ENCODE results near the gene SLC6A3.
"Not testable (repeated sequence)": the region's sequence is repeated elsewhere in the genome, so short reads cannot be mapped to it uniquely, and the experiment has no call there.

SLC6A3 gene

DNA sequence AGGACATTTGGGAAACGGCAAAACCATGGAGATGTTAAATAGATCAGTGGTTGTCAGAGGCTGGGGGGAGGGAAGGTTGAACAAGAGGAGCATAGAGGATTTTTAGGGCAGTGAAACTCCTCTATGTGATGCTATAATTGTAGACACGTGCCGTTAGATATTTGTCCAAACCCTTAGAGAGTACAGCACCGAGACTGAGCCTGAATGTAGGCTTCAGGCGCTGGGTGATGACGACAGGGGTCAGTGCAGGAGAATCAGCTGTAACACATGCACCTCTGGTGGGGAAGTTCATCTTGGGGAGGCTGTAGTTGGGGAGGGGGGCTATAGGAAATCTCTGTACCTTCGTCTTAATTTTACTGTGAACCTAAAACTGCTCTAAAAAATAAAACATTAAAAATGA, 78.1 kb downstream of the SLC6A3 start:
- no peak for DNase-seq

DNA sequence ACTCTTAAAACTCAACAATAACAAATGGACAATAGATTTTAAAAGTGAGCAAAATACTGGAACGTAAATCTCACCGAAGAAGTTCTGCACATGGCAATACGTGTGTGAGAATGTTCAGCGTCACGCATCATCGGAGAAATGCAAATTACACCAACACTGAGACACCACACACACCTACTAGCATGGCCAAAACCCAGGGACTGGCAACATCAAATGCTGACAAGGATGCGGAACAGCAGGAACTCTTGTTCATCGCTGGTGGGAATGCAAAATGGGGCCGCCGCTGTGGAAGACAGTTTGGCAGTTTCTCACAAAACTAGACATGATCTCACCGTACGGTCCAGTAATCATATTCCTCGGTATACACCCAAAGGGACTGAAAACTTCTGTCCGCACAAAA, 78.7 kb downstream of the SLC6A3 start:
- no peak for DNase-seq

GRCh38 chr5:1364211-1364610, 81.0 kb downstream of the SLC6A3 start:
- DNase-seq, result no peak

DNA sequence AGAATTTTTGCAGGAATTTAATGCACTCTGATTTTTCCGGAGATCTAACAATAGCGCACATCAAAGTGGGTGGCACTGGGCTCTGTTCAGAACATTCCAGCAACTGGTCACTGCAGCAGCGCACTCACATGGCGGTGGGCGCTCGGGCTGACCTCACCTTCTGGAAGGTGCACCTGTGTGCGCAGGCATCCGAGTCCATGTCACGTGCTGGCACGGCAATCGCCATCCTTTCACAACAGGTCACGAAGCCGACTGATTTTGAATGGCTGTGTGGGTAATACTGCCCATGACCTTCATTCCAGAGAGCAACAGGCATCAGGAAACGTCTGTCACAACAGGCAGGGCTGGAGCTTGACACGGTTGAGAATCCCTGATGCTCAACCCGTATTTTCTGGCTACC, 81.7 kb downstream of the SLC6A3 start:
- DNase-seq, result no peak

DNA sequence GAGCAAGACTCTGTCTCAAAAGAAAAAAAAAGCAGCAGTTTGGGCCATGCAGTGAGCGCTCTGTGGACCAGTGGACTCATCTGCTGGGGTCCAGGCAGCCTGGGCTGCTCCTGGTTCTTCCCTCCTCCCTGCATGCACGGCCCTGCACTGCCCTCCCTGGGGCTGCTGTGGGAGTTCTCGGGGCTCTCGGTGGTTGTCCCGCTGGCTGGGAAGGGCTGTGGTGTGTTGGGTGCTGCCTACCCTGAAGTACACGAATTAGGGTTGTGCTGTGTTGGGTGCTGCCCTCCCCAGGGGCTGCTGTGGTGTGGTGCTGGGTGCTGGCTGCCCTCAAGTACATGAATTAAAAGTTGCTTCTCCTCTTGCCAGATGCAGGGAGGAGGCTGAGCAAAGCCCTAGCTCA, 82.1 kb downstream of the SLC6A3 start:
- no peak for DNase-seq

DNA sequence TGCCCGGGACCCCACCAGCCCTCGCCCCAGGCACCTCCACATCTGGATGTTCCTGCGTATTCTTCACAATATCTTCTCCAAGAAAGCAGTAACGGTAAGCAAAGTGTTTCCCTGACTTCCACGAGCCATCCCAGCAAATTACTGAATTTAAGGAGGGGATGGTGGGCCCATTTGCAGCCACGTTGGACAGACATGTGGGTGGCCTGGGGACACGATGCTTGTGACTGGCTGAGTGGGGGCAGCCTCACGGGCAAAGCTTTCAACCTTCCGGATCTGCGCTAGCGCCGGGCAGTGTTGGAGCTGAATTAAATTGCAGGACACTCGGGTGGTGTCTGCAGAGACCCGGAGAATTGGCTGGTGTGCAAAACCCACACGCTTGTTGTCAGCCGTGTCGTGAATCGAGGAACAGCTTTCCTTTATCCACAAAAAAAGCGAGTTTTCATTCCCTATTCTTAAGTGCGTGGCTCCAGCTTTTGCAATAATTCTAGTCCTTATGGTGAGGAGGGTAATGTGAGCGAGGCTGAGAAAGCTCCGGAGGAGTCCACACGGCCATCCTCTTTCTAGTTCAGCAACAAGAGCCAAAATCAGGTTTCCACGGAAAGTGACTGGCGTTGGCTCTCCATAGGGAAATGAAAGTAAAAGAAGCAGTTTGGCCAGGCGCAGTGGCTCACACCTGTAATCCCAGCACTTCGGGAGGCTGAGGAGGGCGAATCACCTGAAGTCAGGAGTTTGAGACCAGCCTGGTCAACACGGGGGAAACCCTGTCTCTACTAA, 82.8 kb downstream of the SLC6A3 start:
- DNase-seq, result no peak

GRCh38 chr5:1360861-1361260, 84.4 kb downstream of the SLC6A3 start:
- DNase-seq, result no peak

- not testable (repeated sequence) for DNase-seq
These were observed 84.9 kb downstream of the SLC6A3 start for GRCh38 chr5:1360367-1360766.

DNA sequence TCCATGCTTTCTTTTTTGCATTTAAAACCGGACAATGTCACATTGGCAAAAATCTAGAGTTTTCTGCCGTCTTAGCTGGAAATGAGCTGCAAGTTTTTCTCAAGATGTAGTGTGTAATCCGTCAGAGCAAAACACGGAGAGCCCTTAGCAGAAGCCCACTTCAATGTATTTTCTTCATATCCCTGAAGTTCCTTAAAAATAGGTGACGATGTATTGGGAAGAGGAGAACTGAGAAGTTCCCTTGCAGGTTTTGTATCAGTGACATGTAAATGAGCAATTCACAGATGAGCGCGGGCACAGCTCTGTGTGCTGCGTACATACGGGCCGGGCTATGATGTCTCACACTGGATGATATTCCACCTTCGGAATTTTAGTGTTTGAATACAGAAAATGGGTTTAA, 85.5 kb downstream of the SLC6A3 start:
- no peak for DNase-seq

GRCh38 chr5:1359031-1359645, 86.1 kb downstream of the SLC6A3 start:
- no peak for DNase-seq

DNA sequence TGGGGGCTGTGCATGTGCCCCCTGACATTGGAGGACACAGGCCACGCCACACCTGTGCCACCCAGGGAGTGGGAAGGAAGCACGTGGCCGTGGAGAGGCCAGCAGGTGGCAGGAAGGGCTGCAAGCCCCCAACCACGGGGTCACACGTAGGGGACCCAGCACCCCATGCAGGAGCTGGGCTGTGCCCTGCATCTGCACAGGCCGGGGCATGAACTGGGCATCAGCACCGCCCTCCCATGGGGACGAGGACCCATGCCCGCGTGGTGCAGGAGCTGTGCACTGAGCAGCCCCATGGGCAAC, 86.6 kb downstream of the SLC6A3 start:
- DNase-seq, result no peak

- no peak for DNase-seq
These were observed 87.1 kb downstream of the SLC6A3 start for GRCh38 chr5:1357946-1358725.

DNA sequence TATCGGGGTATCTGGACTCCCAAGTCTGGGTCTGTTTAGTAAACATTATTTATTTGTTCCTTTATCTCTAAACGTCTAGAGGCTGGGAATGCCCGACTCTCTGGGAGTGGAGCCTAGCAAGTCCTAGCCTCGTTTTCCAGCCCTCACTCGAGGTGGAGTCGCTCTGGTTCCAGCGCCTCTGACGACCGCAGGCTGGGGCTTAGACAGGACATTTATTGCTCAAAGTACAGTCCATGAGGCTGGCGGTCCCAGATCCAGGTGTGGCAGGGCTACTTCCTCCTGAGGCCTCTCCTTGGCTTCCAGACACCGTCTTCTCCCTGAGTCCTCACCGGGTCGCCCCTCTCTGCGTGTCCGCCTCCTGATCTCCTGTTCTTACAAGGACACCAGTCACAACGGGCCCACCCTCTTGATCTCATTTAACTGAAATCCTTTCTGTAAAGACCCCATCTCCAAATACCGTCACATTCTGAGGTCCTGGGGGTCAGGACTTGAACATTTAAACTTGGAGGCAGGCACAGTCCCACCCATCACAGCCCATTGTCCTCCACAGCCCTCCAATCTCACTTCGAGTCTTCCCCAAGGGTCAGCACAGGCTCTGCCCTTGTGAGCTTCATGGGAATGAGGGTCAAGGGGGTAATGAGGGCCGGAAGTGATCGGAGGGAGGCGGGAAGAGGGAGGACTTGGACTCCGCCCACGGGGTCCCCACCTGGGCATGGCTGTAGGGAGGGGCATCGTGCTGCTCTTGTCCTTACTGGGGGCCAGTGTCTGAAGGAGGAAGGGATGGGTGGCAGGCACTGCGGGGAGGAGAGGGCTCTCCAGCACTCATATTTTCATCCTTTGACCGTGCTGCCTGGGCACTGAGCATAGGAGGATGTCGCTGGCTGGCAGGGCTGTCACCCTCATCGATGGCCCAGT, 88.1 kb downstream of the SLC6A3 start:
- DNase-seq, result no peak

DNA sequence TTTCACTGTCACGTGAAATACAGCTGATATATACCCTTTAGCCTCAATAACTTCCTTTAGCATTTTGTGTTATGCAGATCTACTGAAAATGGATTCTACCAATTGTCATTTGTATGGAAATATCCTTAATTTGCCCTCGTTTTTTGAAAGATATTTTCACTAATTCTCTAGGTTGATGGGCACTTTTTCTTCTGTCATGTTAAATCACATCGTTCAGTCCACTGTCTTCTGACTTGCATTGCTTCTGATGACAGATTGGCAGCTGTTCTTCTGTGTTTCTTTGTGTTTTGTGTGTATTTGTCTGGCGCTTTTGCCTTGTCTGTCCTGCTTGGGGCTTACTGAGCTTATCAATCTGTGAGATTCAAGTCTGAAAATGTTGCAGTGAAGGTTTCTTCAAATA, 90.7 kb downstream of the SLC6A3 start:
- no peak for DNase-seq

DNA sequence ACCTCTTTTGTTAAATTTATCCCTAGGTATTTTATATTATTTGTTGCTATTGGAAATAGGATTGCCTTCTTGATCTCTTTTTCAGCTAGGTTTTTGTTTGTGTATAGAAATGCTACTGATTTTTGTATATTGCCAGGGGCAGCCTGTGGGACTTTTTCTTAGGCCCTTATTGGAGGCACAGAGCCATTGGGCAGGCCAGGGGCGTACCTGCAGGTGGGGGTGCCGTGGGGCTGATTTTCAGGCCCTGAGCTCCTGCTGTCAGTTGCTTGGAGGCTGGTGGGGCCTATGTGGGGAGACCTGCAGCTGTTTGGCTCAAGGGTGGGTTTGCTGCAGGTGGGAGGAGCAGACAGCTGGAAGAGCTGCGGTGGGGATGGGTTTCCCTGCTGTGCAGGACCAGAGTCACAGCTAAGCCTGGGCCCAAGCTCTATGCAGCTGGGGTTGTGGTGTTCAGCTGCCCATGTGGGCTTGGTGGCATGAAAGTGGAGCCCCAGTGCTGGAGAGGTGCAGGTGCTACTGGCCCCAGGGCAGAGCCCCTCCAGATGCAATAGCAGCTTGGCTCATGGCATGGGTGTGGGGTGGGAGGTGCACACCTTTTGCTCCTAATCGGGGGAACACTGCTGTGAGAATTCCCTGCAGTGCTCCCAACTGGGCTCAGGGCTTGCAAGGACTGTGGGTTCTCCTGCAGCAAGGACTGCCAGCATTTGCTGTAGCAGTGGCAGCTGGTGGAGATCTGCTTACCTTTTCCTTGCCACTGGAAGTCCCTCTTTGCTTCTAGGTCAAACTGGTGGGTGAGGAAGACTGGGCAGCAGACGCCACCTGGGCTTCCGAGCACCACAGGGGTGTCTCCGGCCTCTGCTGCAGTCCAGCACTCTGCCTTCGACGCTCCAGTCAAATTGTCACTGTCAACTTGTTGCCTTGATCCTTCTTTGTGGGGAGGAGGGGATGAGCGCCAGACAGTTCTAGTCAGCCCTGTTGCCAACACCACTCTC, 92.7 kb downstream of the SLC6A3 start:
- no peak for DNase-seq

DNA sequence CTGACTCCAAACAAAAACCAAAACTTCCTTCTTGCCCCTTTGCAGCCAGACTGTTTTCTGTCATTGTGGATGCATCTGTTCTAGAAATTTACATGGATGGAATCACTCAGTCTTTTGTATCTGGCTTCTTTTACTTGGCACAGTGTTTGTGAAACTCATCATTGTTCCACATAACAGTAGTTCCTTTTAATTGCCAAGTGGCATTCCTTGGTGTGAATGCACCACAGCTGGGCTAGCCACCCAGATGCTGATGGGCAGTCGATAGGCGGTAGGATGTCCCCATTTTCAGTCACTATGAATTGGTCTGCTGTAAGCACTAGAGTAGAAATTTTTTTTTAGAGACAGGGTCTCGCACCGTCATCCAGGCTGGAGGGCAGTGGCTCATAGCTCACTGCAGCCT, 94.1 kb downstream of the SLC6A3 start:
- no peak for DNase-seq

GRCh38 chr5:1349246-1349645, 96.0 kb downstream of the SLC6A3 start:
- no peak for DNase-seq

DNA sequence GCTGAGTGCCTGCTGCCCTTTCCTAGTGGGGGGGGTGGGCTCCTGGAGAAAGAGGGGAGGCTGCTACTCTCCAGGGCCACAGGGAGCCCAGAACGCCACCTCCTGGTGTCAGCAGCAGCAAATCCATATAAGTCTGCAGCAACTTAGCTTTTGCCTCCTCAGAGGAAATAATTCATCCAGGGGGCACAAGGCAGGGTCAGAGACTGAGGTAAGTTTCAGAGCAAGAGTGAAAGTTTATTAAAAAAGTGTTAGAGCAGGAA, 96.3 kb downstream of the SLC6A3 start:
- no peak for DNase-seq

DNA sequence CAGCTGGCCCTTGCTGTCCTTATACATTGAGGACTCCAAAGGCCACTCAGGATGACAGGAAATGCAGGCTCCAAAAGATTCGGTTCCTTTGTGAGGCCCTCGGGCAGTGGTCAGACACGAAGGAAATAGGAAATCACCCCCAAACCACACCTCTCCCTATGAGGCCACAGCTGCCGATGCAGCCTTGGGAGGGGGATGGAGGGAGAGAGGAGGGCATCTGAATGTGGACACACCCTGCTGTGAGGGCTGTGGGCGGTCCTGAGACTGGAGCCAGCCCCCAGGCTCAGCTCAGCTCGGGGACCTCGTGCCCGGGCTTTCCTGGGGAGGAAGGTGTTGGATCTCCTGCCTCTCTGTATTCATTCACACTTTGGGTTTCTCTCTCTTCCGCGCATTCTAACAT, 97.7 kb downstream of the SLC6A3 start:
- DNase-seq, result no peak

DNA sequence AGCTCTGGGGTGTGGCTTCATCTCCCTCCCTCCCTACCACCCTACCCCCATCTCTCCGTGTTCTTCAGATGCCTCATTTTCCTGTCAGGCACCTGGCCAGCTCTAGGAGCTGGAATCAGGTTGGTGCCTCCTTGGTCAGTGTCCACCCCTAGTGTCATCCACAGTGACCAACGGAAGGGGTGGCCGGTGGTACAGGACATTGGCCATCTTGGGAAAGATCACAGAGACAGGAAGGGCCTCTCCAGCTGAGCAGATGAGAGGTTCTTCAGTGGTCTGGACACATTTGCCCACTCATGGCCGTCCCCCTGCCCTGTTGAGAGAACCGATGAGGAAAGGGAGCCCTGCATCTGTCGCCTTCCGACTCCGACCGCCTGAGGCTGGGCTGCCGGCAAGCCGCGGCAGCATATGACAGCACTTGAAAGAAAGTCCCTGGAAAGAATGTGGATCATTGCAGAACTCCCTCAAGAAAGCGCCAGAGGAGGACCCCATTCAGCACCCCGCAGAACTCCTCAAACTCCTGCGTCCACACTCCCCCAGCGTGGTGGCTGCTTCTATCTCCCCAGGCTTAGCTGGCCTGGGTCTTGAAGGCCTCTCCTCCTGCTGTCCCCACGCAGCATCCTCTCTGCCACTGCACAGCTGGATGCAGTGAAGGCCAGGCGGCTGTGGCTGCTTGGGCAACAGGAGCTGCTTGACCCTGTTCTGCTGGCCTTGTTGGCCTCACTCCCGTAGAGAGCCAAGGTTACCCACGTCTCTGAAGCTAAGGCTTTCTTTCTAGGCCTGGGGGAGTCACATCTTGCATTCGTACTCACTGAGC, 98.4 kb downstream of the SLC6A3 start:
- no peak for DNase-seq

DNA sequence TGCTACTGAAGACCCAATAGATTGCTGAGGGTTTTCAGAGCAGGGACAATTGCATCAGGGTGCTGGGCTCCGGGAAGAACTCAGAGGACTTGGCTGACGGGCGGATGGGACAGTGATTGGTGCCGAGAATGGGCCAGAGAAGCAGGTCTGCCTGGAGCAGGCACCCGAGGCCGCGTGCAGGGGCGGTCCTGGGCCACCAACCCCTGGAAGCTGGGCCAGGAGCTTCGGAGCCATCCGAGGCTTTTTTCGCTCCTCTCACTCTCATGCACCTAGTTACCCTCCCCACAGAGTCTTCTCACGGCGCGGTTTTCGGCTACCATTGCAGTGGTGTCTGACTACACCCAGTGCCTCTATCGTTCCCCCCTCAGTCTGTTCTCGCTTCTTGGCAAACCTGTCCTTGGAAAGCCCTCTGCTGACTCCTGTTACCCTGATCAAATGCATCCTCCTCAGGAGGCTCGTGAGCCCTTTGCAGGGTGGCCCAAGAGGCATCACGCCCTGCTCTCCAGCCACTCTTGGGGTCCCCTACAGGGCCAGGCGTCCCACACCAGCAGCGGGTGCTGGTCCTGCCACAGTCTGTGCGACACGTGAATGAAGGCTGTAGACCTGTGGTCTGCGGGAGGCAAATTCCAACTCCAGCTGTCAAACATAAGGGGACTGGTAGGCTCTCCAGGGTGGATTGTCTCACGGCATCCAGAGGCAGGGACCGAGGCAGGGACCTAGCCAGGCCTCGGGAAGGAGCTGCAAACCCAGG, 99.2 kb downstream of the SLC6A3 start:
- no peak for DNase-seq
